Measurements from ENCODE around the gene DCAF5.

DCAF5 gene

GRCh38 chr14:69092840-69093422 lies 60.0 kb downstream of the DCAF5 start:
- FAIRE-seq: no peak
- no peak for DNase-seq (ENCODE audit: insufficient read length)
- TF ChIP-seq POLR2AphosphoS5 (IDR thresholded peaks at IDR 0.05; ENCODE audit: low read depth, low read length): no peak
- no peak for TF ChIP-seq POLR2A (IDR thresholded peaks at IDR 0.05; ENCODE audit: low read depth, low read length)
- TF ChIP-seq TAF1 (IDR thresholded peaks at IDR 0.05; ENCODE audit: borderline replicate concordance, low read depth, low read length): no peak

DNA sequence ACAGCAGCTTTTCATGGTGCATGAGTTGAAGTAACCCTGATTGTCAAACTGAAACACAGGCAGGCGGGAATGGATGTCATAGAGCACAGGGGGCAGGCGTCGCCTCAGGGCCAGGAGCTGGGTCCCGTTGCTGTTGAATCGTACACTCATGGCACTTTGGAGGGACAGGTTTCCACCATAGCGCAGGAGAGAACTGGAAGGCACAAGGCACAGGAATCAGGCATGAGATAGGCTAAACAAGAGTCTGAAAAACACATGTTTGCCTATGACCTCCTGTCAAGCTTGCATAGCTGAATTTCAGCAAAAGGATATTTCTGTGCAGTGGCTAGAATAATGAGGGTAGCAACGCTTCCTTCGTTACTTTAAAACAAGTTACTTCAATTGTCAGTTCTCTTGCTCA lies 61.2 kb downstream of the DCAF5 start:
- TF ChIP-seq TAF1 (IDR thresholded peaks at IDR 0.05; ENCODE audit: borderline replicate concordance, low read depth, low read length) (no peak), POLR2AphosphoS5 (IDR thresholded peaks at IDR 0.05; ENCODE audit: low read depth, low read length) (no peak), POLR2A (IDR thresholded peaks at IDR 0.05; ENCODE audit: low read depth, low read length) (no peak)
- FAIRE-seq (no peak), DNase-seq (ENCODE audit: insufficient read length) (no peak)

DNA sequence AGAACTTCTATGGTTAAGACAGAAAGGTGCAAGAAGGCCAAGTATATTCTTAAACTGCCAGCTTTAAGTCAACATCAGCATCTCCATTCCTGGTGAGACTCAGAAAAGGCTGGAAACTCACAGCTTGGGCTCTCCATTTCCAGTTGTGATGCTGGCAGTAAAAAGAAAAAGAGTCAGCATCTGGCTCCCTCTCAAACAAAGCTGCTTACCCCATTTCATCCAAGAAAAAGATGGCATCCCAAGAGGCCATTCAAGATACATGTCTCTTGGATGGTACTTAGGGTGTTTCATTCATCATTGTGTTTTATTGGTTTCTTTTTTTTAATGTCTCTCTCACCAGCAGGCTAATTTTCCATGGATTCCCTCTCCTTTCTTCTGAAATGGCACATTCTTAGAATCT lies 61.9 kb downstream of the DCAF5 start:
- no peak for TF ChIP-seq POLR2A (IDR thresholded peaks at IDR 0.05; ENCODE audit: low read depth, low read length)
- TF ChIP-seq TAF1 (IDR thresholded peaks at IDR 0.05; ENCODE audit: borderline replicate concordance, low read depth, low read length): no peak
- no peak for TF ChIP-seq POLR2AphosphoS5 (IDR thresholded peaks at IDR 0.05; ENCODE audit: low read depth, low read length)
- no peak for DNase-seq (ENCODE audit: insufficient read length)
- FAIRE-seq: no peak

DNA sequence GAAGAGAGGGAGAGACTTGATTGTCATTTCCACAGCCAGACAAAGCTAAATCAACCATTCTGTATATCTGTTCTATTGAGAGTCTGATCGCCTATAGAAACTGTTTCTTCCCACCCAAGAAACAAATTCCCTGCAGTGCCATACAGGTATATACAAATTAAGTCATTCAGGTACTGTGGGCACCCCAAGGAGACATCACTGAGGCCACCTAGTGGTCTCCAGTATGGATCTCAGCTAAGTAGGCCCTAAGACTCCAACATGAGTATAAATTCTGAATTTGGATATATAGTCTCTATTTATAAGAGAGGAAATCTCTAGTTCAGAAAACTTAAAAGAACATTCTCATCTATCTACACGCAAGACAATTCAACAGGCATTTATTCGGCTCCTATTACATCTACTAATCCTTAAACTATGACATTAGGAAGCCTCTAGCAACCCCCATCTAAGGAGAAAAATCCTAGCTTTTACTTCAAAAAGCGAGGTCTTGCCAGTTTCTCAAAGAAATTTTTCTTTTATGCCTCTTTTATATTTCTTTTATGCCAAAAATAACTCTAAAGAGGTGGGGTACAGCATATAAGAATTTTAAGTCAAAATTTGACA lies 62.6 kb downstream of the DCAF5 start:
- FAIRE-seq (no peak), DNase-seq (ENCODE audit: insufficient read length) (no peak)

GRCh38 chr14:69089046-69089445 lies 63.9 kb downstream of the DCAF5 start:
- FAIRE-seq: no peak
- no peak for DNase-seq (ENCODE audit: insufficient read length)
- no peak for TF ChIP-seq POLR2AphosphoS5 (IDR thresholded peaks at IDR 0.05; ENCODE audit: low read depth, low read length)
- TF ChIP-seq TAF1 (IDR thresholded peaks at IDR 0.05; ENCODE audit: borderline replicate concordance, low read depth, low read length): no peak
- TF ChIP-seq POLR2A (IDR thresholded peaks at IDR 0.05; ENCODE audit: low read depth, low read length): no peak

More for the DNA sequence above, 62.6 kb downstream of the DCAF5 start:
- no peak for TF ChIP-seq POLR2A (IDR thresholded peaks at IDR 0.05; ENCODE audit: low read depth, low read length)
- TF ChIP-seq TAF1 (IDR thresholded peaks at IDR 0.05; ENCODE audit: borderline replicate concordance, low read depth, low read length): no peak
- no peak for TF ChIP-seq POLR2AphosphoS5 (IDR thresholded peaks at IDR 0.05; ENCODE audit: low read depth, low read length)

GRCh38 chr14:69088586-69088985 lies 64.3 kb downstream of the DCAF5 start:
- DNase-seq (ENCODE audit: insufficient read length): no peak
- no peak for TF ChIP-seq POLR2A (IDR thresholded peaks at IDR 0.05; ENCODE audit: low read depth, low read length)
- TF ChIP-seq TAF1 (IDR thresholded peaks at IDR 0.05; ENCODE audit: borderline replicate concordance, low read depth, low read length): no peak
- TF ChIP-seq POLR2AphosphoS5 (IDR thresholded peaks at IDR 0.05; ENCODE audit: low read depth, low read length): no peak
- FAIRE-seq: no peak

- DNase-seq (ENCODE audit: insufficient read length): no peak
- no peak for TF ChIP-seq POLR2A (IDR thresholded peaks at IDR 0.05; ENCODE audit: low read depth, low read length)
- no peak for TF ChIP-seq TAF1 (IDR thresholded peaks at IDR 0.05; ENCODE audit: borderline replicate concordance, low read depth, low read length)
- no peak for TF ChIP-seq POLR2AphosphoS5 (IDR thresholded peaks at IDR 0.05; ENCODE audit: low read depth, low read length)
- FAIRE-seq: no peak
Observed at GRCh38 chr14:69087061-69087461, 65.9 kb downstream of the DCAF5 start.

GRCh38 chr14:69086537-69086936 lies 66.4 kb downstream of the DCAF5 start:
- DNase-seq (ENCODE audit: insufficient read length) (no peak), FAIRE-seq (no peak)
- no peak for TF ChIP-seq POLR2A (IDR thresholded peaks at IDR 0.05; ENCODE audit: low read depth, low read length)
- TF ChIP-seq TAF1 (IDR thresholded peaks at IDR 0.05; ENCODE audit: borderline replicate concordance, low read depth, low read length): no peak
- TF ChIP-seq POLR2AphosphoS5 (IDR thresholded peaks at IDR 0.05; ENCODE audit: low read depth, low read length): no peak

DNA sequence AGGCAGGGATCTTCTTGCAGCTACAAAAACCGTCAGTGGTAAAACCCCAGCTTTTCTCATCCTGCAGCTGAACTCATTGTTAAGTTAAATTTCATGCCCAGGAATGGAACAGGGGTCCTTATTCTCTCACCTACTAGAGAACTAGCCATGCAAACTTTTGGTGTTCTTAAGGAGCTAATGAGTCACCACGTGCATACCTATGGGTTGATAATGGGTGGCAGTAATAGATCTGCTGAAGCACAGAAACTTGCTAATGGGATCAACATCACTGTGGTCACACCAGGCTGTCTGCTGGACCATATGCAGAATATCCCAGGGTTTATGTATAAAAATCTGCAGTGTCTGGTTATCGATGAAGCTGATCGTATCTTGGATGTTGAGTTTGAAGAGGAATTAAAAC lies 68.9 kb downstream of the DCAF5 start:
- DNase-seq (ENCODE audit: insufficient read length) (no peak), FAIRE-seq (no peak)
- TF ChIP-seq TAF1 (IDR thresholded peaks at IDR 0.05; ENCODE audit: borderline replicate concordance, low read depth, low read length) (no peak), POLR2A (IDR thresholded peaks at IDR 0.05; ENCODE audit: low read depth, low read length) (no peak), POLR2AphosphoS5 (IDR thresholded peaks at IDR 0.05; ENCODE audit: low read depth, low read length) (no peak)

GRCh38 chr14:69083181-69083580 lies 69.7 kb downstream of the DCAF5 start:
- TF ChIP-seq TAF1 (IDR thresholded peaks at IDR 0.05; ENCODE audit: borderline replicate concordance, low read depth, low read length) (no peak), POLR2A (IDR thresholded peaks at IDR 0.05; ENCODE audit: low read depth, low read length) (no peak), POLR2AphosphoS5 (IDR thresholded peaks at IDR 0.05; ENCODE audit: low read depth, low read length) (no peak)
- DNase-seq (ENCODE audit: insufficient read length) (no peak), FAIRE-seq (no peak)

DNA sequence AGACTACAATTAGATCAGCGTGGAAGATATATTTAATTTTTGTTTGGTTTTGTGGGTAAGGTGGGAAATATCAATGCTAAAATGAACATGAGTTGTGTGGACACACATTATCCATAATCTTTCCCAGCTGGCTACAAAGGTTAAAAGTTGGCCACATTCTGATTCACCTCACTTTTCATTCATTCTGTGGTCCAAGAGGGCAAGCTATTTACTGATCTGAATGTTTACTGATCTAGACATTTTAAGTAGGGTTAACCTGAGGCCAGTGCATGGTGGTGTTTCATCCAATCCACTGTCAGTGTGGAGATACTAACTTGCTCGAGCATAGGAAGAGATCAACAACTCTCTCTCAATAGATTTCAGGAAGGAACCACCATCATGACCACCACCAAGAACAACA lies 71.6 kb downstream of the DCAF5 start:
- DNase-seq (ENCODE audit: insufficient read length) (no peak), FAIRE-seq (no peak)
- no peak for TF ChIP-seq POLR2AphosphoS5 (IDR thresholded peaks at IDR 0.05; ENCODE audit: low read depth, low read length)
- no peak for TF ChIP-seq POLR2A (IDR thresholded peaks at IDR 0.05; ENCODE audit: low read depth, low read length)
- TF ChIP-seq TAF1 (IDR thresholded peaks at IDR 0.05; ENCODE audit: borderline replicate concordance, low read depth, low read length): no peak

DNA sequence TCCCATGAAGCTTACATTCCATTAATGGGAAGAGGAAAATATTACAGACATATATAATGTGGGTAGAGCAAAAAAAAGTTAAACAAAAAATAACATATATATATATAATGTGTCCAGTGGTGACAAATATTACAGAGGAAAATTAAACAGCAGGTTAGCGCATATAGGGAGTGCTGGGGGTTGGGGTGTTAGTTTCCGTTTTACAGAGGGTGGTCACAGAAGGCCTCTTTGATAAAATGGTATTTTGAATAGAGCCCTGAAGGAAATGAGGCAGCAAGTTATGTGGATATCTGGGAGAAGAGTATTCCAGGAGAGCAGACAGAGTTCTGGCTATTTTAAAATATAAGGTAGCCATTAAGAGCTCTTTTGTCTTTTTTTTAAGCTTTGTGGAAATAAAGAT lies 73.2 kb downstream of the DCAF5 start:
- no peak for TF ChIP-seq POLR2AphosphoS5 (IDR thresholded peaks at IDR 0.05; ENCODE audit: low read depth, low read length)
- no peak for TF ChIP-seq POLR2A (IDR thresholded peaks at IDR 0.05; ENCODE audit: low read depth, low read length)
- TF ChIP-seq TAF1 (IDR thresholded peaks at IDR 0.05; ENCODE audit: borderline replicate concordance, low read depth, low read length): no peak
- FAIRE-seq (no peak), DNase-seq (ENCODE audit: insufficient read length) (no peak)

Measured in GM12892 (cell line).